ENCODE data around the gene RIMKLA. TPM values are rescaled to one million over a fixed set of nuclear protein-coding genes. Genes with fewer than 3 reads are reported as not detected.

The RIMKLA gene
- total RNA-seq, 2 experiments from 2014 or later: 9.8 to 10.3 TPM

GRCh38 chr1:42340901-42341300 lies 39.7 kb upstream of the RIMKLA start:
- no peak for ATAC-seq
- TF ChIP-seq CTCF (IDR thresholded peaks at IDR 0.05): no peak

GRCh38 chr1:42343049-42343448 lies 37.5 kb upstream of the RIMKLA start:
- no peak overlapping the region for H3K4me3 Mint-ChIP-seq
- ChIA-PET POLR2A (no interaction called here), CTCF (no interaction called here)
- no peak for TF ChIP-seq CTCF (IDR thresholded peaks at IDR 0.05)
- H3K9me3 Mint-ChIP-seq: no peaks in the 10 kb centered on the region
- peaks cover 1% of the 10 kb centered on the region for H3K27me3 Mint-ChIP-seq
- no peaks in the 10 kb centered on the region for H3K4me1 Mint-ChIP-seq (ENCODE audit: low read depth)
- DNase-seq: no peak
- no peak overlapping the region for H3K27ac Mint-ChIP-seq
- H3K36me3 Mint-ChIP-seq (ENCODE audit: low read depth): no peaks in the 10 kb centered on the region
- no peak for ATAC-seq
- intact Hi-C loops (cut with micrococcal nuclease): no loop called here

More at GRCh38 chr1:42340901-42341300, 39.7 kb upstream of the RIMKLA start:
- POLR2A ChIA-PET: no interaction called here
- Mint-ChIP-seq H3K36me3 (ENCODE audit: low read depth) (no peaks in the 10 kb centered on the region), H3K27me3 (no peaks in the 10 kb centered on the region), H3K4me3 (no peak overlapping the region), H3K27ac (no peak overlapping the region), H3K4me1 (ENCODE audit: low read depth) (peaks cover 11% of the 10 kb centered on the region), H3K9me3 (no peaks in the 10 kb centered on the region)
- CTCF ChIA-PET: interaction anchor here (3.8 kb wide), 1 partner anchor 167 kb away, joined by 8 read pairs; no protein-coding TSS in a partner anchor
- intact Hi-C loops (cut with micrococcal nuclease): no loop called here
- no peak for DNase-seq

GRCh38 chr1:42348498-42348897 lies 32.1 kb upstream of the RIMKLA start:
- Mint-ChIP-seq H3K27ac (no peak overlapping the region), H3K4me3 (no peak overlapping the region), H3K4me1 (ENCODE audit: low read depth) (no peaks in the 10 kb centered on the region), H3K36me3 (ENCODE audit: low read depth) (no peaks in the 10 kb centered on the region), H3K9me3 (no peaks in the 10 kb centered on the region), H3K27me3 (peaks cover 14% of the 10 kb centered on the region)
- no peak for ATAC-seq
- POLR2A ChIA-PET: no interaction called here
- intact Hi-C loops (cut with micrococcal nuclease): no loop called here
- no peak for DNase-seq
- CTCF ChIA-PET: no interaction called here
- TF ChIP-seq CTCF (IDR thresholded peaks at IDR 0.05): no peak

- H3K27ac Mint-ChIP-seq: no peak overlapping the region
- no peak for DNase-seq
- no peak for TF ChIP-seq CTCF (IDR thresholded peaks at IDR 0.05)
- ATAC-seq: no peak
- no peaks in the 10 kb centered on the region for H3K9me3 Mint-ChIP-seq
- no peak overlapping the region for H3K4me3 Mint-ChIP-seq
- peaks cover 14% of the 10 kb centered on the region for H3K27me3 Mint-ChIP-seq
- no peaks in the 10 kb centered on the region for H3K36me3 Mint-ChIP-seq (ENCODE audit: low read depth)
- ChIA-PET POLR2A (no interaction called here), CTCF (interaction anchor here (1.3 kb wide), 1 partner anchor 176 kb away, joined by 3 read pairs; no protein-coding TSS in a partner anchor)
- H3K4me1 Mint-ChIP-seq (ENCODE audit: low read depth): no peaks in the 10 kb centered on the region
- intact Hi-C loops (cut with micrococcal nuclease): no loop called here
Observed at GRCh38 chr1:42350086-42350485, 30.5 kb upstream of the RIMKLA start.

GRCh38 chr1:42358791-42359190 lies 21.8 kb upstream of the RIMKLA start:
- POLR2A ChIA-PET: no interaction called here
- intact Hi-C loops (cut with micrococcal nuclease): no loop called here
- ATAC-seq (peak; percentile 55), DNase-seq (no peak)
- TF ChIP-seq CTCF (IDR thresholded peaks at IDR 0.05): no peak
- Mint-ChIP-seq H3K9me3 (no peaks in the 10 kb centered on the region), H3K4me1 (ENCODE audit: low read depth) (peaks cover 12% of the 10 kb centered on the region), H3K27me3 (peaks cover 2% of the 10 kb centered on the region), H3K36me3 (ENCODE audit: low read depth) (no peaks in the 10 kb centered on the region), H3K27ac (no peak overlapping the region), H3K4me3 (no peak overlapping the region)
- CTCF ChIA-PET: interaction anchor here (1.3 kb wide), 1 partner anchor 17 kb away, joined by 3 read pairs; no protein-coding TSS in a partner anchor
